Activated naive CD4-positive, alpha-beta T cell treated with anti-CD3 and anti-CD28 coated beads, Interleukin-2, amount 50 U/mL, for 72 hours (primary cell): ENCODE data around the gene CDKN1C. TPM values are rescaled to one million over a fixed set of nuclear protein-coding genes. Genes with fewer than 3 reads are reported as not detected.

ENCODE experiments used
- ATAC-seq, 2 donors: fragments of 150-1000 bp; cut with Tn5 transposase; 2 replicates each; pipeline ENCODE4 v1.10.0; 2021; ENCODE audit warnings: mild to moderate bottlenecking in 2 of 2, moderate library complexity in 2 of 2
- DNase-seq, 2 donors: peaks; one replicate each; pipeline ENCODE4 v3.0.0; 2021 to 2022; ENCODE audit warnings: low spot score in 2 of 2
- H3K27ac Mint-ChIP-seq, 2 donors: one replicate each; pipeline ENCODE4 v1.8.0; 2022; ENCODE audit warnings: mild to moderate bottlenecking in 2 of 2, mixed read lengths in 2 of 2
- H3K36me3 Mint-ChIP-seq, 2 donors: one replicate each; pipeline ENCODE4 v1.8.0; 2022; ENCODE audit warnings: mixed read lengths in 2 of 2
- H3K9me3 Mint-ChIP-seq, 2 donors: one replicate each; pipeline ENCODE4 v1.8.0; 2022; ENCODE audit warnings: mixed read lengths in 2 of 2
- total RNA-seq, 2 donors: library from RNA; stranded (reverse); gene quantifications; one replicate each; pipeline ENCODE4 v1.2.3, GENCODE V29; 2022

Gene CDKN1C
- total RNA-seq, 2 donors from 2014 or later, result 1.5 to 1.8 TPM

DNA sequence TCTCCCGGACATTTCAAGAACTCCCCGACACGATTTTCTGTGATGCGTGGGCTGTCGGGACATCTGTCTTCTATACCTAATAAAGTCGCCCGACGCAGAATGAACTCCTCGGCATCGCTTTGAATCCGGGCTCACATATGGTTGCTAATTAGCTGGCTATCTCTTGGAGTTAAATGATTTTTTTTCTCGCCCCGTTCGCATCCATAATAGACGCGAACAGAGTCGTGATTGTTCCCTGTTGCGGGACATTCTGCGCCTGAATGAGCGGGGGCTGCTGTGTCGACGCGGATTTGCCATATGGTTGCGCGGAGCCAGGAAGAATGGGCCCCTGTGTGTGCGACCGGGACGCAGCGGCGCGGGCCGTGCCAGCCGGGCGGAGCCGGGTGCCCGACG lies 16.4 kb downstream of the CDKN1C start:
- DNase-seq, result no peak
- peaks cover 0 to 8% of the 10 kb centered on the region in 2 donors for H3K36me3 Mint-ChIP-seq
- ATAC-seq, result no peak
- H3K27ac Mint-ChIP-seq, result no peak overlapping the region
- no peaks in the 10 kb centered on the region for H3K9me3 Mint-ChIP-seq

DNA sequence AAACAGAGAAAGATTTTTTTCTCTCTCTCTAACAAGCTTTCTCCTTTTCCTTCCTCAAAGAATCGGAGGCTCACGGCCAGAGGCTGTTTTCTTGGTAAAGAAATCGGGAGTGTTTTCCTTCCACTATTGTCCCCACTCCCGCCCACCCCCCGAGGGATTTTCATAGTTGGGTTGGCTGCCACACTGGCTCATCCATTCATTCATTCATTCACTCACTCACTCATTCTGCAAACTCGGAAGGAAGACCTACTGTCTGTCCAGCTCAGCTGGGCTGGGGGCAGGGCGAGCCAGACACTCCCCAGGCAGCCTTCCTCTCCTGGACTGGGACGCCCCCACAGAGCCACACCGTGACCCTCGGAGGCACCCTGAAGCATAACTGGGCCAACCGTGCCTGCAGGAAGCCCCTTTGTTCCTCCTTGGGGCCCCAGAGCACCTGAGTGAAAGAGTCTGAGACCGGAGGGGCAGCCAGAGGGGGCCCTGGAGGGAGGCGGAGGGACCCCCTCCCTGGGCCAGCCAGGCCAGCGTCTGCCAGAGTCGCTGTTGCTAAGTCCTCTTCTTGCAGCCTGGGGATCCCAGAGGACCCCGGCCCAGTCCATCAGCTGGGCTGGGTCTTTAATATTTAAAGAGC lies 17.0 kb downstream of the CDKN1C start:
- Mint-ChIP-seq H3K36me3 (peaks cover 0 to 8% of the 10 kb centered on the region in 2 donors), H3K27ac (no peak overlapping the region), H3K9me3 (no peaks in the 10 kb centered on the region)
- ATAC-seq, result no peak
- DNase-seq, result no peak

GRCh38 chr11:2867722-2868505 lies 17.7 kb downstream of the CDKN1C start:
- ATAC-seq (no peak), DNase-seq (no peak)
- no peaks in the 10 kb centered on the region for H3K9me3 Mint-ChIP-seq

DNA sequence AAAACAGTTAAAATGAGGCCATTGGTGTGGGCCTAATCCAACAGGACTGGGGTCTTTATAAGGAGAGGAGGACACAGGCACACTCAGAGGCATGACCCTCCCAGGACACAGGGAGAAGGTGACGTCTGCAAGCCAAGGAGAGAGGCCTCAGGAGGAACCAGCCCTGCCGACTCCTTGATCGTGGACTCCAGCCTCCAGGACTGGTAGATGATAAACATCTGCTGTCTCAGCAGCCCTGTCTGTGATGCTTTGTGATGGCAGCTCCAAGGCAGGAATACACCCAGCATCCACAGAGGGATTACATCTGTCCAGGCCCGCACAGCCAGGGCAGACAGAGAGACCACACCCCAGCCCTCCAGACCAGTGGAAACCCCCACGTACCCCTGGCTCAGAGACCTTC lies 18.4 kb downstream of the CDKN1C start:
- no peak for DNase-seq
- peaks cover 0 to 8% of the 10 kb centered on the region in 2 donors for H3K36me3 Mint-ChIP-seq
- ATAC-seq, result no peak
- H3K27ac Mint-ChIP-seq, result no peak overlapping the region
- no peaks in the 10 kb centered on the region for H3K9me3 Mint-ChIP-seq

More at GRCh38 chr11:2867722-2868505, 17.7 kb downstream of the CDKN1C start:
- Mint-ChIP-seq H3K36me3 (peaks cover 0 to 8% of the 10 kb centered on the region in 2 donors), H3K27ac (no peak overlapping the region)

DNA sequence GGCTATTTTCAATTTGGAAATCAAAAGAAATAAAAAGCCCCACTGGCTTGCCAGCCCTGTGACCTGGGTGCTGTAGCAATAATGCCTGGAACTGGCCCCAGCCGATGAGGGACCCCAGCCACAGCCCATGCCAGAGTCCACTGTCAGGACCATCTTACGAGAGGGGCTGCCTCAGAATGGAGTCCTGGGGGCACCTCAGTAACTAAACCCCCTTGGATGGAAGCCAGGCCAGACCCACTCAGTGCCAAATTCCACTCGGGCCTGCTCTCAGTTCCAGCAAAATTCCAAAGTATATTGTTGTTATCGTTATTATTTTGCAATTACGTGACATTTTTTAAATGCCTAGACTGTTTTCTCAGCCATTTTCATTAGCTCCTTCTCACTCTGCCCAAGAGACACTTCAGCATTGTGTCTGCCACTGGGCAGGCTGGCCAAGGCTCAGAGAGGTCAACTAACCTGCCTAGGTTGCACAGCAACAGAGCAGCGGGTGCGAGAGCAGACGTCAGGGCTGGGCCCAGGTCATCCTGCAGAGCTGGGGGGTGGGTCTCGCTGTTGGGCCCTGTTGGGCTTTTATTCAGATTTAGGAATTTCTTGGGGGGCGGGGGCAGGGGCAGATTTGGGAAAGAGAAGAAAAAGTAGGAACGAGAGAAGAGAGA lies 19.5 kb downstream of the CDKN1C start:
- ATAC-seq (no peak), DNase-seq (no peak)
- H3K27ac Mint-ChIP-seq, result no peak overlapping the region
- H3K36me3 Mint-ChIP-seq, result peaks cover 0 to 8% of the 10 kb centered on the region in 2 donors
- no peaks in the 10 kb centered on the region for H3K9me3 Mint-ChIP-seq

DNA sequence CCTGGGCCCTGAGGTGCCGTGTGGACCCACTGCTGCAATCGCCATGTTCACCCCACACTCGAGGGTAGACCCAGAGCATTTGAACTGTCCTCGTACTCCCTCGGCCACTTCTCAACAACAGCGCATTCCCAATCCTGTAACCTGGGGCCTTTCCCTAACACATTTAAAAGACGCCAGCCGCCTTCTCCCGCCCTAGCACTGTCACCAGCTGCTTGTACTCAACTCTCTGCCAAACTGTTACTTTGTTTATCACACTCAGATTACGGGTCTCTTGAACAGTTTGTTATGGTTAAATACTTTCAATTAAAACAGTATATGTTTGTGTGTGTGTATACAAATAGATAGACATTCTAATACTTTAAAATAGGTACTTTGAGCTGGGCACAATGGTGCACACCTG lies 20.7 kb downstream of the CDKN1C start:
- no peak for ATAC-seq
- no peaks in the 10 kb centered on the region for H3K9me3 Mint-ChIP-seq
- H3K36me3 Mint-ChIP-seq, result peaks cover 0 to 8% of the 10 kb centered on the region in 2 donors

GRCh38 chr11:2863276-2863618 lies 22.3 kb downstream of the CDKN1C start:
- H3K9me3 Mint-ChIP-seq, result no peaks in the 10 kb centered on the region
- no peak overlapping the region for H3K27ac Mint-ChIP-seq
- ATAC-seq (peak; percentile 25 to 31), DNase-seq (no peak)
- H3K36me3 Mint-ChIP-seq, result peaks cover 0 to 8% of the 10 kb centered on the region in 2 donors

More for the DNA sequence above, 20.7 kb downstream of the CDKN1C start:
- no peak for DNase-seq
- no peak overlapping the region for H3K27ac Mint-ChIP-seq

GRCh38 chr11:2862395-2863275 lies 22.9 kb downstream of the CDKN1C start:
- no peaks in the 10 kb centered on the region for H3K9me3 Mint-ChIP-seq
- peaks cover 0 to 7% of the 10 kb centered on the region in 2 donors for H3K36me3 Mint-ChIP-seq
- no peak overlapping the region for H3K27ac Mint-ChIP-seq
- DNase-seq (no peak), ATAC-seq (no peak)

DNA sequence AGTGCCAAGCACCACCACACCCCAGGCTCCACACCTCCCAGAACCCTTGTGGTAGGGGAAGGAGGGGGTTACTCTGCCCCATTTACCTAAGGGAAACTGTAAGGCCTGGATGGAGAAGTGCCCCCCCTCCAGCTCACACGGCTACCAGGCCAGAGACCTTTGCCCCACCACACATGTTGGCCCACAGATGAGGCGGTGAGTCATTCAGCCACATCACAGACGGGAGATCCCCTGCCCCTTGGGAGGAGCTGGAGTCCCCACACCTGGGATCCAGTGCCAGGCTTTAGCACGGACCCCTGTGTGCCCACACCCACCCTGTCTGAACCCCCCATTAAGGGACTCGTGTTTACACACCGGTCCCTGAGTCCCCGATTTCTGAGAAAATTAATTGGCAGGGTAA lies 24.9 kb downstream of the CDKN1C start:
- Mint-ChIP-seq H3K27ac (no peak overlapping the region), H3K9me3 (no peaks in the 10 kb centered on the region), H3K36me3 (no peaks in the 10 kb centered on the region)
- ATAC-seq, result peak; percentile 55 to 94
- DNase-seq, result peak in 1 of 2 donors; percentile 69

- DNase-seq, result no peak
- ATAC-seq, result no peak
- Mint-ChIP-seq H3K36me3 (no peaks in the 10 kb centered on the region), H3K9me3 (no peaks in the 10 kb centered on the region), H3K27ac (no peak overlapping the region)
These were observed 25.9 kb downstream of the CDKN1C start for GRCh38 chr11:2859699-2860037.

DNA sequence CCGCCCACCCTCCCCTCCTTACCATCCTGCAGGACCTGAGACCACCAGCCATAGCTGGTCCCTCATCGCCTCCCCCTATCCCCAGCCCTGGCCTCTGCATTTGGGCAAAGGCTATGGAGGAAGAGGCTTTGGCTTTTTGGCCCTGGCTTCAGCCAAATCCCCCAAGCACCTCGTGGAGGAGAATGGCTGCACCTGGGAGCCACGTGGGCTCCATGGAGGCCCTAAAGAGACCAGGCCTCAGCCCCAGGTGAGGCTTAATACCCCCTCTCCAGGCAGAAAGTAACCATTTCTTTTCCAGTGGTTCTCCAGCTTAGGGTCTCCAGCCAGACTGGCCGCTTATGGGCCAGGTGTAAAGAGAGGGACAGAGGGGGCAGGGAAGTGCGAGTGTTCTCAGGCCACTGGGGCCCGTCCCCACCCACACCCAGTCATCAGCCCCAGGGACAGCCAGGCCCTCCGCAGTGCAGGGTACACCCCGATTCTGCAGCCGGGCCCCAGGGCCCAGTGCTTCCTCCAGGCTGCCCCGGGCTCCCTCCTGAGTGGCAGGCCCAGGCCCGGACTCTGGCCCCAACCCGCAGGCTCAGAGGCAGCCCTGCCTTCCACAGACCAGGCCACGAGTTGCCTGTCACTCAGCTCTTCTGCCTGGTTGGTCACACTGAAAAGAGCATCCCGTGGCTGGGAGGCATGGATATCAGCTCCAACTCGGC lies 26.4 kb downstream of the CDKN1C start:
- no peak for ATAC-seq
- no peak overlapping the region for H3K27ac Mint-ChIP-seq

GRCh38 chr11:2857918-2858317 lies 27.7 kb downstream of the CDKN1C start:
- Mint-ChIP-seq H3K9me3 (no peaks in the 10 kb centered on the region), H3K36me3 (no peaks in the 10 kb centered on the region), H3K27ac (no peak overlapping the region)
- DNase-seq (no peak), ATAC-seq (no peak)

More for the DNA sequence above, 26.4 kb downstream of the CDKN1C start:
- H3K9me3 Mint-ChIP-seq, result no peaks in the 10 kb centered on the region
- no peak for DNase-seq
- H3K36me3 Mint-ChIP-seq, result no peaks in the 10 kb centered on the region

GRCh38 chr11:2857276-2857675 lies 28.3 kb downstream of the CDKN1C start:
- no peaks in the 10 kb centered on the region for H3K9me3 Mint-ChIP-seq
- DNase-seq, result no peak
- H3K27ac Mint-ChIP-seq, result no peak overlapping the region
- H3K36me3 Mint-ChIP-seq, result no peaks in the 10 kb centered on the region
- ATAC-seq, result no peak

- ATAC-seq, result no peak
- no peak for DNase-seq
- H3K36me3 Mint-ChIP-seq, result no peaks in the 10 kb centered on the region
- no peak overlapping the region for H3K27ac Mint-ChIP-seq
- no peaks in the 10 kb centered on the region for H3K9me3 Mint-ChIP-seq
These were observed 30.4 kb downstream of the CDKN1C start for GRCh38 chr11:2855162-2855561.

GRCh38 chr11:2853997-2854560 lies 31.5 kb downstream of the CDKN1C start:
- Mint-ChIP-seq H3K9me3 (no peaks in the 10 kb centered on the region), H3K27ac (no peak overlapping the region), H3K36me3 (no peaks in the 10 kb centered on the region)
- ATAC-seq, result peak in 1 of 2 donors; percentile 45
- no peak for DNase-seq

DNA sequence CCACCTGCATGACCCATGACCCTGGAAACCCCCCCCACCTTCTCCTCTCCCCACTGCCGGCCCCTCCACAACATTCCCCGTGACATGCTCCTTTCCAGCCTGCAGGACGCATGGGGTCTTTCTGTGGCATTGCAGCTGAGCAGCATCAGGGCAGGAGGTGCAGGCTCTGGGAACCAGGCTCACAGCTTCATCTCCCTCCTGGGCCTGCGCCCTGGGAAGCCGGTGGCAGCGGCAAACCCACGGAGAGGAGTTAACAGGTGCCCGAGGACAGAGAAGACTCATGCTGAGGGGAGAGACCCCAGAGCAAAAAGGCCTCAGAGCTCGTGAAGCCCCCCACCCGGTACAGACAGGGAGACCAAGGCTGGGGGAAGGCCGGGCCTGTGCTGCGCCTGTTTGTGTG lies 32.2 kb downstream of the CDKN1C start:
- ATAC-seq, result no peak
- Mint-ChIP-seq H3K27ac (no peak overlapping the region), H3K9me3 (no peaks in the 10 kb centered on the region), H3K36me3 (no peaks in the 10 kb centered on the region)
- DNase-seq, result no peak
